ENCODE measurements around the gene ADSS2.

DNA sequence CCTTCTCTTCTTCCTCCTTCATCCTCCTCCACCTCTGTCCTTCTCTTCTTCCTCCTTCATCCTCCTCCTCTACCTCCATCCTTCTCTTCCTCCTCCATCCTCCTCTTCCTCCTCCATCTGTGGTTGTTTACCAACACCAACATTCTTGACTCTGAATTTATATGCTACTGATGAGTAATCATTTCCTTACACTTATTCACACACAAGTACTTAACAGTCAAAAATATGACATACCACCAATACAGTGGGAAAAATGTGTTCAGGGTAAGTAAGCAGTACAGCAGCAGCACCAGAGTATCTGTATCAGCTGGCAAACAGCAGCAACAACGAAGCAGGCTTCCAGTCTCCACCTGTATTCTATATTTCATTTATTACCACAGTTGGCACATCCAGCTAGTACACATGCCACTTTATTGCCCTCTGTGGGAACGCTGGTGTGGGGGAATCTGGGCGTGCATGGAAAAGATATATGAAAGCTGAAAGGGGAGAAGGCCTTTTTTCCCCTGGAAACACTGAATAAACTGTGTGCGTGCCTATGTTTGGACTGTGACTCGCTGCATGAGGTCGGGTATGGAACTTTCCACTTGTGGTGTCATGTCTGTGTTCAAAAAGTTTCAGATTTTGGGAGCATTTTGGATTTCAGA lies 16.0 kb downstream of the ADSS2 start:
- TF ChIP-seq ZBTB21 (tag by site-specific recombination; IDR thresholded peaks at IDR 0.05) (no peak), ZNF121 (tag by site-specific recombination; IDR thresholded peaks at IDR 0.05) (no peak), ZSCAN30 (tag by site-specific recombination; IDR thresholded peaks at IDR 0.05) (no peak), ZNF664 (tag by site-specific recombination; IDR thresholded peaks at IDR 0.05) (no peak)
- TF ChIP-seq, protein P1, sequence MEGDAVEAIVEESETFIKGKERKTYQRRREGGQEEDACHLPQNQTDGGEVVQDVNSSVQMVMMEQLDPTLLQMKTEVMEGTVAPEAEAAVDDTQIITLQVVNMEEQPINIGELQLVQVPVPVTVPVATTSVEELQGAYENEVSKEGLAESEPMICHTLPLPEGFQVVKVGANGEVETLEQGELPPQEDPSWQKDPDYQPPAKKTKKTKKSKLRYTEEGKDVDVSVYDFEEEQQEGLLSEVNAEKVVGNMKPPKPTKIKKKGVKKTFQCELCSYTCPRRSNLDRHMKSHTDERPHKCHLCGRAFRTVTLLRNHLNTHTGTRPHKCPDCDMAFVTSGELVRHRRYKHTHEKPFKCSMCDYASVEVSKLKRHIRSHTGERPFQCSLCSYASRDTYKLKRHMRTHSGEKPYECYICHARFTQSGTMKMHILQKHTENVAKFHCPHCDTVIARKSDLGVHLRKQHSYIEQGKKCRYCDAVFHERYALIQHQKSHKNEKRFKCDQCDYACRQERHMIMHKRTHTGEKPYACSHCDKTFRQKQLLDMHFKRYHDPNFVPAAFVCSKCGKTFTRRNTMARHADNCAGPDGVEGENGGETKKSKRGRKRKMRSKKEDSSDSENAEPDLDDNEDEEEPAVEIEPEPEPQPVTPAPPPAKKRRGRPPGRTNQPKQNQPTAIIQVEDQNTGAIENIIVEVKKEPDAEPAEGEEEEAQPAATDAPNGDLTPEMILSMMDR (tag by site-specific recombination; IDR thresholded peaks at IDR 0.05): no peak
- TF ChIP-seq, protein P2, sequence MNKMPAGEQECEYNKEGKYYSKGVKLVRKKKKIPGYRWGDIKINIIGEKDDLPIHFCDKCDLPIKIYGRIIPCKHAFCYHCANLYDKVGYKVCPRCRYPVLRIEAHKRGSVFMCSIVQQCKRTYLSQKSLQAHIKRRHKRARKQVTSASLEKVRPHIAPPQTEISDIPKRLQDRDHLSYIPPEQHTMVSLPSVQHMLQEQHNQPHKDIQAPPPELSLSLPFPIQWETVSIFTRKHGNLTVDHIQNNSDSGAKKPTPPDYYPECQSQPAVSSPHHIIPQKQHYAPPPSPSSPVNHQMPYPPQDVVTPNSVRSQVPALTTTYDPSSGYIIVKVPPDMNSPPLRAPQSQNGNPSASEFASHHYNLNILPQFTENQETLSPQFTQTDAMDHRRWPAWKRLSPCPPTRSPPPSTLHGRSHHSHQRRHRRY (tag by site-specific recombination; IDR thresholded peaks at IDR 0.05): no peak
- TF ChIP-seq, protein P3, sequence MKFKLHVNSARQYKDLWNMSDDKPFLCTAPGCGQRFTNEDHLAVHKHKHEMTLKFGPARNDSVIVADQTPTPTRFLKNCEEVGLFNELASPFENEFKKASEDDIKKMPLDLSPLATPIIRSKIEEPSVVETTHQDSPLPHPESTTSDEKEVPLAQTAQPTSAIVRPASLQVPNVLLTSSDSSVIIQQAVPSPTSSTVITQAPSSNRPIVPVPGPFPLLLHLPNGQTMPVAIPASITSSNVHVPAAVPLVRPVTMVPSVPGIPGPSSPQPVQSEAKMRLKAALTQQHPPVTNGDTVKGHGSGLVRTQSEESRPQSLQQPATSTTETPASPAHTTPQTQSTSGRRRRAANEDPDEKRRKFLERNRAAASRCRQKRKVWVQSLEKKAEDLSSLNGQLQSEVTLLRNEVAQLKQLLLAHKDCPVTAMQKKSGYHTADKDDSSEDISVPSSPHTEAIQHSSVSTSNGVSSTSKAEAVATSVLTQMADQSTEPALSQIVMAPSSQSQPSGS (tag by site-specific recombination; IDR thresholded peaks at IDR 0.05; ENCODE audit: low read depth): no peak
